ENCODE measurements around the gene MIEN1.

- TF ChIP-seq ZNF576 (CRISPR knock-in tag; IDR thresholded peaks at IDR 0.05): no peak
- TF ChIP-seq ZZZ3 (CRISPR knock-in tag; IDR thresholded peaks at IDR 0.05; ENCODE audit: borderline replicate concordance): no peak
- TF ChIP-seq PRPF4 (IDR thresholded peaks at IDR 0.05; ENCODE audit: low read depth, low read length, poor library complexity, severe bottlenecking): no peak
- TF ChIP-seq SIN3A (IDR thresholded peaks at IDR 0.05; ENCODE audit: borderline replicate concordance, low read depth, low read length): no peak
- TF ChIP-seq JUND (CRISPR knock-in tag; IDR thresholded peaks at IDR 0.05): no peak
- TF ChIP-seq CTCF (CRISPR knock-in tag; IDR thresholded peaks at IDR 0.05): no peak
- TF ChIP-seq KDM1A (CRISPR knock-in tag; IDR thresholded peaks at IDR 0.05): no peak
- TF ChIP-seq ZNF513 (CRISPR knock-in tag; conservative IDR thresholded peaks at IDR 0.05): no peak
Observed at GRCh38 chr17:39724731-39725130, 5.6 kb downstream of the MIEN1 start.

Measured in HepG2 (cell line).